Glomerular visceral epithelial cell (primary cell): ENCODE results near the gene OPCML.

Experiments used
- DNase-seq: peaks from one replicate; pipeline ENCODE4 v3.0.0-alpha.2; 2016; ENCODE audit errors: extremely low spot score

Gene OPCML

GRCh38 chr11:133503236-133503635 is 29.1 kb downstream of the OPCML start:
- no peak for DNase-seq

- no peak for DNase-seq
Observed at GRCh38 chr11:133501643-133502539, 30.4 kb downstream of the OPCML start.

GRCh38 chr11:133500936-133501335 is 31.4 kb downstream of the OPCML start:
- no peak for DNase-seq

- no peak for DNase-seq
Observed at GRCh38 chr11:133500435-133500834, 31.9 kb downstream of the OPCML start.

- DNase-seq: no peak
Observed at GRCh38 chr11:133498969-133499368, 33.3 kb downstream of the OPCML start.

GRCh38 chr11:133497477-133498140 is 34.7 kb downstream of the OPCML start:
- DNase-seq: no peak

- no peak for DNase-seq
Observed at GRCh38 chr11:133492895-133493294, 39.4 kb downstream of the OPCML start.

- DNase-seq: no peak
Observed at GRCh38 chr11:133491680-133492383, 40.5 kb downstream of the OPCML start.

- no peak for DNase-seq
Observed at GRCh38 chr11:133480722-133481121, 51.6 kb downstream of the OPCML start.

- no peak for DNase-seq
Observed at GRCh38 chr11:133479209-133479608, 53.1 kb downstream of the OPCML start.

GRCh38 chr11:133477251-133477625 is 55.1 kb downstream of the OPCML start:
- no peak for DNase-seq

- no peak for DNase-seq
Observed at GRCh38 chr11:133476570-133477250, 55.6 kb downstream of the OPCML start.

GRCh38 chr11:133474461-133474860 is 57.8 kb downstream of the OPCML start:
- no peak for DNase-seq

- DNase-seq: no peak
Observed at GRCh38 chr11:133467686-133468085, 64.6 kb downstream of the OPCML start.

- no peak for DNase-seq
Observed at GRCh38 chr11:133443206-133443747, 89.0 kb downstream of the OPCML start.

- no peak for DNase-seq
Observed at GRCh38 chr11:133441964-133442660, 90.2 kb downstream of the OPCML start.

GRCh38 chr11:133425992-133426391 is 106.3 kb downstream of the OPCML start:
- no peak for DNase-seq

- DNase-seq: no peak
Observed at GRCh38 chr11:133425245-133425644, 107.1 kb downstream of the OPCML start.

- DNase-seq: no peak
Observed at GRCh38 chr11:133418218-133418617, 114.1 kb downstream of the OPCML start.

- no peak for DNase-seq
Observed at GRCh38 chr11:133414506-133414905, 117.8 kb downstream of the OPCML start.

GRCh38 chr11:133413703-133414102 is 118.6 kb downstream of the OPCML start:
- DNase-seq: no peak
